Gastroesophageal sphincter (tissue), 3 donors: ENCODE results near the gene ARID1B.

Experiments used
- EP300 ChIP-seq: sonication (generic); formaldehyde crosslinking; IDR thresholded peaks from one replicate; pipeline ENCODE4 v1.6.1; 2017; ENCODE audit warnings: antibody characterized with exemption, mild to moderate bottlenecking
- POLR2A ChIP-seq, 2 donors: fragments of 450-650 bp; IDR thresholded peaks; one replicate each; pipeline ENCODE4 v1.6.1; 2017; ENCODE audit warnings: antibody characterized with exemption in 2 of 2, mild to moderate bottlenecking in 2 of 2, moderate library complexity in 1 of 2
- POLR2AphosphoS5 ChIP-seq: sonication (generic); formaldehyde crosslinking; IDR thresholded peaks from one replicate; pipeline ENCODE4 v1.6.1; 2017; ENCODE audit warnings: antibody characterized with exemption
- TF ChIP-seq, protein P1 (sequence below), 4 experiments: fragments of 200-600 bp in 2 of 4; fragments of 450-650 bp in 2 of 4; sonication (generic) in 1 of 4; IDR thresholded peaks; one replicate each; pipeline ENCODE4 v1.5.1; 2017 to 2019; ENCODE audit warnings: antibody characterized with exemption in 4 of 4, mild to moderate bottlenecking in 2 of 4, moderate library complexity in 2 of 4

- TF ChIP-seq, protein P1, sequence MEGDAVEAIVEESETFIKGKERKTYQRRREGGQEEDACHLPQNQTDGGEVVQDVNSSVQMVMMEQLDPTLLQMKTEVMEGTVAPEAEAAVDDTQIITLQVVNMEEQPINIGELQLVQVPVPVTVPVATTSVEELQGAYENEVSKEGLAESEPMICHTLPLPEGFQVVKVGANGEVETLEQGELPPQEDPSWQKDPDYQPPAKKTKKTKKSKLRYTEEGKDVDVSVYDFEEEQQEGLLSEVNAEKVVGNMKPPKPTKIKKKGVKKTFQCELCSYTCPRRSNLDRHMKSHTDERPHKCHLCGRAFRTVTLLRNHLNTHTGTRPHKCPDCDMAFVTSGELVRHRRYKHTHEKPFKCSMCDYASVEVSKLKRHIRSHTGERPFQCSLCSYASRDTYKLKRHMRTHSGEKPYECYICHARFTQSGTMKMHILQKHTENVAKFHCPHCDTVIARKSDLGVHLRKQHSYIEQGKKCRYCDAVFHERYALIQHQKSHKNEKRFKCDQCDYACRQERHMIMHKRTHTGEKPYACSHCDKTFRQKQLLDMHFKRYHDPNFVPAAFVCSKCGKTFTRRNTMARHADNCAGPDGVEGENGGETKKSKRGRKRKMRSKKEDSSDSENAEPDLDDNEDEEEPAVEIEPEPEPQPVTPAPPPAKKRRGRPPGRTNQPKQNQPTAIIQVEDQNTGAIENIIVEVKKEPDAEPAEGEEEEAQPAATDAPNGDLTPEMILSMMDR (IDR thresholded peaks at IDR 0.05), result no peak
- TF ChIP-seq POLR2A (IDR thresholded peaks at IDR 0.05), result no peak
- no peak for TF ChIP-seq POLR2AphosphoS5
- no peak for TF ChIP-seq EP300
Measured at GRCh38 chr6:156948277-156948676, 171.1 kb downstream of the ARID1B start.
